ENCODE results near the gene CST4. TPM values are rescaled to one million over a fixed set of nuclear protein-coding genes. Genes with fewer than 3 reads are reported as not detected.

The CST4 gene
- total RNA-seq, 1 donor from 2014 or later: not detected

Other genes with a start within 250 kb of the CST4 start
- gene CSTL1, start 249.4 kb downstream of the CST4 start, total RNA-seq: not detected in 2 replicates
- not detected in 2 replicates for gene CST11, start 236.2 kb downstream of the CST4 start, total RNA-seq
- not detected in 2 replicates for gene CST8, start 197.9 kb downstream of the CST4 start, total RNA-seq
- not detected in 2 replicates for gene CST9L, start 120.6 kb downstream of the CST4 start, total RNA-seq
- not detected in 2 replicates for gene CST9, start 83.1 kb downstream of the CST4 start, total RNA-seq
- gene CST3, start 51.1 kb downstream of the CST4 start, total RNA-seq: 0.31 and 0.61 TPM in 2 replicates
- gene CST1, start 61.9 kb upstream of the CST4 start, total RNA-seq: not detected in 2 replicates
- not detected in 2 replicates for gene CST2, start 137.7 kb upstream of the CST4 start, total RNA-seq
- gene CST5, start 190.7 kb upstream of the CST4 start, total RNA-seq: not detected in 2 replicates

All from activated T-helper 1 cell treated with anti-CD3 and anti-CD28 coated beads, Interleukin-12 subunit alpha, Interleukin-12 subunit beta, Interleukin-2, Interleukin-4 antibody, amounts not matched to agents 30 ng/mL and 10 ng/mL and 1 ng/mL, durations not matched to agents 14 hours and 24 hours and 36 hours (primary cell).